Cardiac fibroblast (primary cell): ENCODE results near the gene MTOR.
"Not testable (repeated sequence)": the region's sequence is repeated elsewhere in the genome, so short reads cannot be mapped to it uniquely, and the experiment has no call there.

Experiments used
- DNase-seq, 2 donors: peaks; one replicate each; pipeline versions ENCODE4 v3.0.0 to v3.0.0-alpha.2; 2010; ENCODE audit warnings: low read depth in 2 of 2
- H3K4me3 ChIP-seq, 2 donors: replicated peaks in 1 of 2; 1 replicate in 1 of 2; 2 replicates in 1 of 2; pipeline ENCODE4 v1.5.1; 2011; ENCODE audit warnings: low read depth in 2 of 2, low read length in 2 of 2, mild to moderate bottlenecking in 2 of 2, moderate library complexity in 1 of 2
- TF ChIP-seq, protein P1 (sequence below): IDR thresholded peaks from one replicate; pipeline ENCODE4 v1.5.1; 2011; ENCODE audit warnings: low read depth, mild to moderate bottlenecking, low read length, inconsistent platforms

MTOR gene

DNA sequence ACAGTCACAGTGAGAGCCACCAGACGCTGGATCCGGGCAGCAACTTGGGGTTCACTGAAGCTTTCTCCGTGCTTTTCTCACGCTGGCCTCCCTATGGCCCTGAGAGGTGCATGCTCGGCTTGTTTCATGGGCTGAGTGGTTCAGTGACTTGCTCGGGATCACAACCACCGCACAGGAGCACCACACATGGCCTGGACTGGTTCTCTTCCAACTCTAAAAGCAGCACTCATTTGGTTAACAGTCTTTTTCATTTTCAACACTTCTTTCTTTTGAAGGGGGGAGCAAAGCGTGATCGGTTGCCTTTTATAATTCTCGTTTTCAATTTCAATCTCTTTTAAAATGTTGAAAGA is 36.8 kb upstream of the MTOR start:
- no peak for DNase-seq
- TF ChIP-seq, protein P1, sequence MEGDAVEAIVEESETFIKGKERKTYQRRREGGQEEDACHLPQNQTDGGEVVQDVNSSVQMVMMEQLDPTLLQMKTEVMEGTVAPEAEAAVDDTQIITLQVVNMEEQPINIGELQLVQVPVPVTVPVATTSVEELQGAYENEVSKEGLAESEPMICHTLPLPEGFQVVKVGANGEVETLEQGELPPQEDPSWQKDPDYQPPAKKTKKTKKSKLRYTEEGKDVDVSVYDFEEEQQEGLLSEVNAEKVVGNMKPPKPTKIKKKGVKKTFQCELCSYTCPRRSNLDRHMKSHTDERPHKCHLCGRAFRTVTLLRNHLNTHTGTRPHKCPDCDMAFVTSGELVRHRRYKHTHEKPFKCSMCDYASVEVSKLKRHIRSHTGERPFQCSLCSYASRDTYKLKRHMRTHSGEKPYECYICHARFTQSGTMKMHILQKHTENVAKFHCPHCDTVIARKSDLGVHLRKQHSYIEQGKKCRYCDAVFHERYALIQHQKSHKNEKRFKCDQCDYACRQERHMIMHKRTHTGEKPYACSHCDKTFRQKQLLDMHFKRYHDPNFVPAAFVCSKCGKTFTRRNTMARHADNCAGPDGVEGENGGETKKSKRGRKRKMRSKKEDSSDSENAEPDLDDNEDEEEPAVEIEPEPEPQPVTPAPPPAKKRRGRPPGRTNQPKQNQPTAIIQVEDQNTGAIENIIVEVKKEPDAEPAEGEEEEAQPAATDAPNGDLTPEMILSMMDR, result no peak
- H3K4me3 ChIP-seq, result no peak overlapping the region

DNA sequence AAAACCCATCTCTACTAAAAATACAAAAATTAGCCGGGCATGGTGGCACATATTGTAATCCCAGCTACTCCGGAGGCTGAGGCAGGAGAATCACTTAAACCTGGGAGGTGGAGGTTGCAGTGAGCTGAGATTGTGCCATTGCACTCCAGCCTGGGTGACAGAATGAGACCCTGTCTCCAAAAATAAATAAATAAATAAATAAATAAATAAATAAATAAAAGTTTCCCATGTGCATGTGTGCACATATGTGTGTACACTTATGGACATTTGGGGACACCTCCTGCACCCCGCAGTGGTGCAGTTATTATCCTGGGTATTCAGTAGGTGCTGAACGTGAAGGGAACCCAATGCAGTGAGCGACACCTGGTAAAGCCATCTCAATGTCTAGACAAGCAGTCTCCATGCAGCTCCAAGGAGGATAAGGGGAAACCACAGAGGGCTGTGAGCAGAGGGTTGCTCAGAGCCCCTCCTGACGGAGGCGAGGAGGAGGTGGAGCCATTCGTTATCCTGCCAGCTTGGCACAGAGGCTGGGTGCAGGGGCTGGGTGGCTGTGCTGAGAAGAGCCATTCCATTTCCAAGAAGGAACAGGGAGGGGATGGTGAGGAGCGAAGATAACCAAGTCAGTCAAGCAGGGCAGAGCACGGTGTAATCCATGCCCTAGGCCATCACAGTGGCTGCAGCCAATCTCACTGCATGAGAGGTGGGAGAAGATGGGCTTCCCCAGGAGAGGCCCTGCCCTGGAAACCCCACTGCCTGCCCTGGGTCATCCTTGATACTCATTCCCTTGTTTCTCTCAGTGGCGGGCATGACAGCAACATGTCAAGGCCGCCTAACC is 36.3 kb upstream of the MTOR start:
- TF ChIP-seq, protein P1, result no peak
- H3K4me3 ChIP-seq, result no peak overlapping the region
- no peak for DNase-seq

DNA sequence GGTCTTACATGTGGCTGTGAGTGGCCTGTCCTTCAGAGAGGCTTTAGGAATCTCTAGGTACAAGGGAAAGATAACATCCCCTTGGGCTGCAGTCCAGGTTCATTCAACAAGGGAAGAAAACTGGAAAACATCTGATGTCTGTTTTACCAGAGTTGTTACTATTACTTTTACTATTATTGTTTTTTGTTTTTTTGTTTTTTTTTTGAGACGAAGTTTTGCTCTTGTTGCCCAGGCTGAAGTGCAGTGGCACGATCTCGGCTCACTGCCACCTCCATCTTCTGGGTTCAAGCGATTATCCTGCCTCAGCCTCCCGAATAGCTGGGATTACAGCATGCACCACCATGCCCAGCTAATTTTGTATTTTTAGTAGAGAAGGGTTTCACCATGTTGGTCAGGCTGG is 35.4 kb upstream of the MTOR start:
- DNase-seq, result not testable (repeated sequence)

GRCh38 chr1:11295905-11296304 is 33.6 kb upstream of the MTOR start:
- TF ChIP-seq, protein P1, result no peak
- H3K4me3 ChIP-seq, result no peak overlapping the region
- DNase-seq, result no peak

More for the DNA sequence above, 35.4 kb upstream of the MTOR start:
- not testable (repeated sequence) for H3K4me3 ChIP-seq

DNA sequence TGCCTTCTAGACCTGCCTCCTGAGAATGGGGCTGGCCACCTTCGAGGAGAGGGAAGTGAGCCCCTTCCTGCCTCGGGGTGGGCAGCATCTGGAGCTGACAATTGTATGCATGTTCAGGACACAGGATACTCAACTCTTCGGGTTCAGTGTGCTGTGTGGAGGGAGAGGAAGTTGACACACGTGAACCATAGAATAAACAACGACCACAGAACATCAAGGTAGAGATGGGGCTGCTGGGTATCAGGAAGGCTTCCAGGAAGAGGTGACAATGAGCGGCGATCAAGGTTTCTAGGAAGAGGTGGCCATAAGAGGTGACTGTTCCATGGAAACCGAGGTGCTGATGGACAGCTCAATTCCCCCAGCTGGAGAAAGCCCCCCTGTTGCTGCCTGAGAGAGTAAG is 32.6 kb upstream of the MTOR start:
- TF ChIP-seq, protein P1, result no peak

GRCh38 chr1:11293856-11294255 is 31.5 kb upstream of the MTOR start:
- TF ChIP-seq, protein P1, result no peak
- H3K4me3 ChIP-seq, result no peak overlapping the region
- no peak for DNase-seq

More for the DNA sequence above, 32.6 kb upstream of the MTOR start:
- H3K4me3 ChIP-seq, result no peak overlapping the region
- no peak for DNase-seq

DNA sequence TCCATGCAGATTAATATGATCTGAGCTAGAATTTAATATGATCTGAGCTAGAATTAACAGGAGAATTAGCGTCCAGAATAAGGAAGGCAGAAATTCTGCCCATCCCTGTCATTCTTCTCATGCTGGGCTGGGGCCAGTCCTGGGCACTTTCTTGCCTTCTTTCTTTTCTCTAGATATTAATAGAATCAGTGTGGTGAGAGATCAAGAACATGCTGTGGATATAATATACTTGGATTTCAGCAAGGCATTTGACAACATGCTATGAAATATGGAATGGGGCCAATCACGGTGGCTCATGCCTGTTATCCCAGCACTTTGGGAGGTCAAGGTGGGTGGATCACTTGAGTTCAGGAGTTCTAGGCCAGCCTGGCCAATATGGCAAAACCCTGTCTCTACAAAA is 28.7 kb upstream of the MTOR start:
- no peak for DNase-seq
- TF ChIP-seq, protein P1, result no peak
- H3K4me3 ChIP-seq, result no peak overlapping the region
